H7 (cell line): ENCODE data around the gene IL4I1. TPM values are rescaled to one million over a fixed set of nuclear protein-coding genes. Genes with fewer than 3 reads are reported as not detected.

Experiments used
- DNase-seq: peaks from one replicate; pipeline ENCODE4 v3.0.0; 2012
- H3K27me3 ChIP-seq: 2 replicates; pipeline ENCODE4 v1.6.0; 2011; ENCODE audit warnings: mild to moderate bottlenecking, low read length; ENCODE audit not compliant: control insufficient read depth, insufficient read depth
- H3K36me3 ChIP-seq: replicated peaks from 2 replicates; pipeline ENCODE4 v1.5.1; 2011; ENCODE audit warnings: low read length; ENCODE audit not compliant: control insufficient read depth, insufficient read depth
- H3K4me3 ChIP-seq: 2 replicates; pipeline ENCODE4 v1.5.1; 2011; ENCODE audit warnings: low read depth, mild to moderate bottlenecking, control low read depth, low read length, moderate library complexity; ENCODE audit not compliant: insufficient read depth
- total RNA-seq: library from RNA; depleted of rRNA; stranded (reverse); fragments of >200 nt; shearing (Covaris generic); gene quantifications from 2 replicates; pipeline ENCODE4 v1.2.3, GENCODE V29; 2014; rRNA removed

The IL4I1 gene
- total RNA-seq, 1 experiment from 2014 or later = 0.73 TPM

GRCh38 chr19:49840321-49840720, 56.4 kb downstream of the IL4I1 start:
- DNase-seq = peak; percentile 50
- Histone ChIP-seq H3K4me3 (no peak overlapping the region), H3K36me3 (peaks cover 12% of the 10 kb centered on the region), H3K27me3 (no peaks in the 10 kb centered on the region)

- Histone ChIP-seq H3K4me3 (no peak overlapping the region), H3K36me3 (peaks cover 15% of the 10 kb centered on the region), H3K27me3 (no peaks in the 10 kb centered on the region)
- DNase-seq = no peak
Observed at GRCh38 chr19:49839713-49840112, 57.0 kb downstream of the IL4I1 start.

Other genes starting within 250 kb of the IL4I1 start
- 107 and 108 TPM in 2 replicates for gene IRF3, start 231.0 kb downstream of the IL4I1 start, total RNA-seq
- gene BCL2L12, start 231.0 kb downstream of the IL4I1 start, total RNA-seq = 34.3 and 42.5 TPM in 2 replicates
- 690 and 848 TPM in 2 replicates for gene PRMT1, start 219.6 kb downstream of the IL4I1 start, total RNA-seq
- 1.4 and 1.8 TPM in 2 replicates for gene ADM5, start 207.3 kb downstream of the IL4I1 start, total RNA-seq
- gene CPT1C, start 205.8 kb downstream of the IL4I1 start, total RNA-seq = 25.8 and 28.9 TPM in 2 replicates
- gene TSKS, start 133.6 kb downstream of the IL4I1 start, total RNA-seq = 0.24 and 0.52 TPM in 2 replicates
- gene AP2A1, start 129.9 kb downstream of the IL4I1 start, total RNA-seq = 208 and 249 TPM in 2 replicates
- gene FUZ, start 83.6 kb downstream of the IL4I1 start, total RNA-seq = 48.5 and 49.5 TPM in 2 replicates
- 49.3 and 53.5 TPM in 2 replicates for gene MED25, start 78.6 kb downstream of the IL4I1 start, total RNA-seq
- gene PTOV1, start 45.7 kb downstream of the IL4I1 start, total RNA-seq = 205 and 219 TPM in 2 replicates
- gene PNKP, start 29.3 kb downstream of the IL4I1 start, total RNA-seq = 76.2 and 94.7 TPM in 2 replicates
- 7.2 and 12.9 TPM in 2 replicates for gene AKT1S1, start 19.5 kb downstream of the IL4I1 start, total RNA-seq
- gene TBC1D17, start 19.2 kb downstream of the IL4I1 start, total RNA-seq = 10.2 and 12.6 TPM in 2 replicates
- 10.7 and 15.0 TPM in 2 replicates for gene ATF5, start 32.3 kb upstream of the IL4I1 start, total RNA-seq
- 104 and 109 TPM in 2 replicates for gene NUP62, start 32.6 kb upstream of the IL4I1 start, total RNA-seq
- gene SIGLEC11, start 64.3 kb upstream of the IL4I1 start, total RNA-seq = not detected in 2 replicates
- 27.7 and 34.3 TPM in 2 replicates for gene VRK3, start 128.5 kb upstream of the IL4I1 start, total RNA-seq
- gene ZNF473, start 129.1 kb upstream of the IL4I1 start, total RNA-seq = 6.8 and 8.2 TPM in 2 replicates